ENCODE measurements around the gene ANG.
"Not testable (repeated sequence)": the region's sequence is repeated elsewhere in the genome, so short reads cannot be mapped to it uniquely, and the experiment has no call there.

The ANG gene

DNA sequence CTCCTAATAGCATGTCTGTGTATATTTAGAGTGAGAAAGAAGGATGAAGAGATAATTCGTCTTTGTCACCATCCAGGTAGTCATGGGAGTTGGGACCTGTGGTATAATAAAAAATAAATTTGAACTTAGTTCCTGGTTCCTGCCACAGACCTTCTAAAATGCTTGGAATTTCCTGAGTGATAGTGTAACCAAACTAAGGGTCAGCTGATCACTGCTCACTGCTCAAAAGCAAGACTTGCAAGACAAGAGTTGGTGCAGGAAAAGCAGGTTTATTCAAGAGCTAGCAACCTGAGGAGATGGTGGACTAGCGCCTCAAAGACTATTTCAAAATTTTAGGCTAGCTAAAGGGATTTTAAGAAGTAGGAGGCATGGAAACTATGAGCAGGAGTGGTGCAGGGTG is 19.1 kb downstream of the ANG start:
- Histone ChIP-seq H3K4me1 (ENCODE audit: insufficient read depth, low read length) (0 out of 2 replicates have a peak, but pooled peaks cover 3% of the 10 kb centered on the region), H3K9ac (ENCODE audit: low read depth, low read length) (no peak overlapping the region), H3K27me3 (ENCODE audit: insufficient read depth, low read length) (no peaks in the 10 kb centered on the region), H3K9me3 (ENCODE audit: insufficient read depth, low read depth, low read length) (peaks cover 28% of the 10 kb centered on the region), H3K36me3 (ENCODE audit: insufficient read depth, low read depth, low read length) (no peaks in the 10 kb centered on the region), H3K4me3 (ENCODE audit: low read length) (0 out of 2 replicates have a peak overlapping the region, but pooled peaks have one; percentile 8), H3K27ac (ENCODE audit: low read length) (no peak overlapping the region)

DNA sequence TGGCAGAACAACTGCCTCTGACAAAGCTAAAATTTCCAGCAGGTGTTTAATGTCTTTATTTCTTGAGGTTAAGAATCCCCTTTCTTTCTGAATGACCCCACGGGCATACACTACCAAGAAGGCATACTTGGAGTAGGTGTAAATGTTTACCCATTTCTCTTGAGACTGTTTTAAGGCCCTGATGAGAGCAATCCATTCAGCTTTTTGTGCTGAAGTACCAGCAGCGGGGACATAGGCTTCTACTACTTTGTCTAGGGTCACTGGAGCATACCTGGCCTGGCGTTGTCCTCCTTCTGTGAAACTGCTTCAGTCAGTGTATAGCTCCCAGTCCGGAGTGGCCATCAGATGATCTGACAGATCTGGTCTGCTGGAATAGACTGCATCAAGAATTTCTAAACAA is 22.7 kb downstream of the ANG start:
- H3K9ac ChIP-seq (ENCODE audit: low read depth, low read length), result no peak overlapping the region
- no peak overlapping the region for H3K27ac ChIP-seq (ENCODE audit: low read length)
- H3K36me3 ChIP-seq (ENCODE audit: insufficient read depth, low read depth, low read length), result no peaks in the 10 kb centered on the region
- no peaks in the 10 kb centered on the region for H3K27me3 ChIP-seq (ENCODE audit: insufficient read depth, low read length)
- 0 out of 2 replicates have a peak, but pooled peaks cover 3% of the 10 kb centered on the region for H3K4me1 ChIP-seq (ENCODE audit: insufficient read depth, low read length)
- H3K4me3 ChIP-seq (ENCODE audit: low read length), result no peak overlapping the region
- H3K9me3 ChIP-seq (ENCODE audit: insufficient read depth, low read depth, low read length), result peaks cover 10% of the 10 kb centered on the region; the same call in 1 of the 2 replicates

DNA sequence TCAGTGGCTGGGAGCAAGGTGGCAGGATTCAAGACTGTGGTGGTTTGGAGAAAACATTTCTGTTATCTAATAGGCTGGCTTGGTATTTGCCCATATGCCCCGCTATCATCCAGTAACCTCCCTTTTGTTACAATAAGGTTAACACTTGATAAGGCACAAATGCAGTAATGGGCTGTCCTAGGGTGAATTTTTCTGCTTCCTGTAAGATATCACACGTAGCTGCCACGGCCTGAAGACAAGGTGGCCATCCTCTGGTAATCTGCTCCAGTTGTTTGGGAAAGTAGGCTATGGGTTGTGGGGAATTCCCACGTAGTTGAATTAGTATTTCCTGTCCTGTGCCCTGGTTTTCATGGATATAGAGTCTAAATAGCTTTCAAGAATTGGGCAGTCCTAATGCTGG is 23.1 kb downstream of the ANG start:
- Histone ChIP-seq H3K27ac (ENCODE audit: low read length) (no peak overlapping the region), H3K9me3 (ENCODE audit: insufficient read depth, low read depth, low read length) (peaks cover 6% of the 10 kb centered on the region; the same call in 1 of the 2 replicates), H3K9ac (ENCODE audit: low read depth, low read length) (no peak overlapping the region), H3K27me3 (ENCODE audit: insufficient read depth, low read length) (no peaks in the 10 kb centered on the region), H3K4me3 (ENCODE audit: low read length) (no peak overlapping the region), H3K4me1 (ENCODE audit: insufficient read depth, low read length) (0 out of 2 replicates have a peak, but pooled peaks cover 3% of the 10 kb centered on the region), H3K36me3 (ENCODE audit: insufficient read depth, low read depth, low read length) (no peaks in the 10 kb centered on the region)

DNA sequence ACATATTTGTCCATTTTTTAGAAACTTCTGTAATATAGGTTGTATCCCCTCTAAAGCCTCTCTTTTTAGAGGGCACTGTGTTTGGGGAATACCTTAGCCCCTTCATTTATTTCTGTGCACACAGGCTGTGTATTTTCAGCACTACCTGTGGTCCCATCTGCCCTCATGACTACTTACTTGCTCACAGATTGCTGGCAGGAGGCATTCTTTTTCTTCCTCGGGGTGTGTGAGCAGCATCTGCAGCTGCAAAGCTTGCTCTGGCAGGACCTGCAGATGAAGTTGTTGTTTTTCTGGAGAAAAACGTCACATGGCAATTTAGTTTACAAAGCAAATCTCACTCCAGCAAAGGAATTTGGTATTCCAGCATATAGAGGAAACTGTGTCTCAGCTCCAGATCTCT is 24.3 kb downstream of the ANG start:
- no peaks in the 10 kb centered on the region for H3K27me3 ChIP-seq (ENCODE audit: insufficient read depth, low read length)
- H3K4me1 ChIP-seq (ENCODE audit: insufficient read depth, low read length), result no peaks in the 10 kb centered on the region

DNA sequence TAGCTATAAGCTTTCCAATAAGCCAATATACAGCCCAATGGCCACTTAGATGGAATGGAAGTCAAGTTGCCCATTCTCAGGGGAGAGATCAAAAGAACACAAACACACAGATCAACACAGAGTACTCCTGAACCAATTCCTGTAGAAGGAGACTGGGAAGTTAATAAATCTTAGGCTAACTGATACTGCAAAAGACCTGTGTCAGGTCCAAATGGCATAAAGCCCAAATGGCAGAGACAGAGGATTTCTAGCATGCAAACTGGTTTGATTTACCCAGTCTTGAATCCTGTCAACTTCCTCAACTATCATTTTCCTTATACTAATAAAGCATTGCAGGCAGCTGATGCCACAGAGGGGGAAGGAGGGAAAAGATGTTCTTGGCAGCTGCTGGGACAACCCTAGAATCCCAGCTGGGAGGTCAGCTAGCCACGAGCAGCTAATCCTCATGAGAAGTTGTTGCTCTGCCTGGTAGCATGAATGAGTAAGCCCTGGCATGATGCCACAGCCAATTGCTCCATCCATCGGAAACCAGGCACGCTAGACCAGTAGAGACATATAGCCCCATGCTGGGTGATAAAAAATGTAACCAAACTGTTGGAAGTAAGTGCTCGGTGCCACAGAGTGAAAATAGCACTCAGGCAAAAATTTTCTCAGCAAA is 26.2 kb downstream of the ANG start:
- Histone ChIP-seq H3K27ac (ENCODE audit: low read length) (no peak overlapping the region), H3K4me1 (ENCODE audit: insufficient read depth, low read length) (no peaks in the 10 kb centered on the region), H3K4me3 (ENCODE audit: low read length) (no peak overlapping the region), H3K9me3 (ENCODE audit: insufficient read depth, low read depth, low read length) (no peaks in the 10 kb centered on the region), H3K9ac (ENCODE audit: low read depth, low read length) (no peak overlapping the region), H3K36me3 (ENCODE audit: insufficient read depth, low read depth, low read length) (no peaks in the 10 kb centered on the region), H3K27me3 (ENCODE audit: insufficient read depth, low read length) (no peaks in the 10 kb centered on the region)

More for the DNA sequence above, 24.3 kb downstream of the ANG start:
- Histone ChIP-seq H3K4me3 (ENCODE audit: low read length) (no peak overlapping the region), H3K9me3 (ENCODE audit: insufficient read depth, low read depth, low read length) (no peaks in the 10 kb centered on the region), H3K27ac (ENCODE audit: low read length) (no peak overlapping the region), H3K9ac (ENCODE audit: low read depth, low read length) (no peak overlapping the region), H3K36me3 (ENCODE audit: insufficient read depth, low read depth, low read length) (no peaks in the 10 kb centered on the region)

DNA sequence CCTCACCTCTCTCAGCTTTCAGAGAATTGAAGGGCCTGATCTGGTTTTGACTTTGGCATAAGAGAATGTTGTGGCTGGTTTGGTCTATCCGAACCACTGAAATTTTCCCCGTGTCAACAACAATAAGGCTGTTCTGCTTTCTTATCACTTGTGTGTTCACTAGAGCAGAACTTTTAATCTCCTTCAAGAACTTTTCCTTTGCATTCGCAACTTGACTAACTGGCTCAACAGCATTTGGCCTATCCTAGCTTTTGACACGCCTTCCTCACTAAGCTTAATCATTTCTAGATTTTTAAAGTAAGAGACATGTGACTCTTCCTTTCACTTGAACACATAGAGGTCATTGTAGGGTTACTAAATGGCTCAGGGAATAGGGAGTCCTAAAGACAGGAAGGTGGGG is 31.2 kb downstream of the ANG start:
- no peak overlapping the region for H3K27ac ChIP-seq (ENCODE audit: low read length)
- H3K4me1 ChIP-seq (ENCODE audit: insufficient read depth, low read length), result no peaks in the 10 kb centered on the region
- H3K4me3 ChIP-seq (ENCODE audit: low read length), result no peak overlapping the region
- no peak overlapping the region for H3K9ac ChIP-seq (ENCODE audit: low read depth, low read length)
- H3K27me3 ChIP-seq (ENCODE audit: insufficient read depth, low read length), result peaks cover 4% of the 10 kb centered on the region
- no peaks in the 10 kb centered on the region for H3K36me3 ChIP-seq (ENCODE audit: insufficient read depth, low read depth, low read length)
- no peaks in the 10 kb centered on the region for H3K9me3 ChIP-seq (ENCODE audit: insufficient read depth, low read depth, low read length)

DNA sequence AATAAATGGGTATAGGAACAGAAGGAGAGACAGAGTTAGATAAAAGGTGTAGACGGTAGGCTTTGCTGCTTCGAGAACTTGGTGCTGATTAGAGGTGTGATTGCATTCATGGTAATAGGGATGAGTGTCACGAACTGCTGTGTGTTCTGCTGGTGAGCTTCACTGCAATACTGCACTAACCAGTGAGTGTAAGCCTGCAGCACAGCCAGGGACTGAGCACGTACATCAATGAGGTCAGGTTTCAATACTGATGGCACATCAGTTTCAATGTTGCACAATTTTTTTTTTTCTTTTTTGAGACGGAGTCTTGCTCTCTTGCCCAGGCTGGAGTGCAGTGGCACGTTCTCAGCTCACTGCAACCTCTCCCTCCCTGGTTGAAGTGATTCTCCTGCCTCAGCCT is 32.2 kb downstream of the ANG start:
- no peaks in the 10 kb centered on the region for H3K36me3 ChIP-seq (ENCODE audit: insufficient read depth, low read depth, low read length)
- H3K27ac ChIP-seq (ENCODE audit: low read length), result no peak overlapping the region
- H3K4me3 ChIP-seq (ENCODE audit: low read length), result no peak overlapping the region
- H3K9me3 ChIP-seq (ENCODE audit: insufficient read depth, low read depth, low read length), result no peaks in the 10 kb centered on the region
- H3K9ac ChIP-seq (ENCODE audit: low read depth, low read length), result no peak overlapping the region
- peaks cover 4% of the 10 kb centered on the region for H3K27me3 ChIP-seq (ENCODE audit: insufficient read depth, low read length)
- no peaks in the 10 kb centered on the region for H3K4me1 ChIP-seq (ENCODE audit: insufficient read depth, low read length)

DNA sequence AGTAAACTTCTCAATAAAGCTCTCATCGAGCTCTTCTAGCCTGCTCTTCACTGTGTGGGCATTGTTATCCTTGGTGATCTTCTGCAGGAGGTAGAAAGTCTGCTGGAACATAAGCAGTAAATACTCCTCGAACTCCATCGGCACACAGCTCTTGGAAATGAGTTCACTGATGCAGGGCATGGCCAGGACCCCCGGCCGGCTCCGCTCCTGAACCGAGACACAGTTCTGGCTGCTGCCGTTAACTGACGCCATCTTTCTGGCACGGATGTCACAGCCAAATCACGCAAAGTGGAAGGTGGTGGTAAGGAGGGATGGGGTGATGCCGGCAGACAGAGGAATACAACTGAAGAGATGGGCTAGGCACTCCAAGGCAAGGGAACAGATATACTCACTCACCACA is 33.5 kb downstream of the ANG start:
- Histone ChIP-seq H3K27me3 (ENCODE audit: insufficient read depth, low read length) (peaks cover 4% of the 10 kb centered on the region), H3K4me3 (ENCODE audit: low read length) (no peak overlapping the region)

DNA sequence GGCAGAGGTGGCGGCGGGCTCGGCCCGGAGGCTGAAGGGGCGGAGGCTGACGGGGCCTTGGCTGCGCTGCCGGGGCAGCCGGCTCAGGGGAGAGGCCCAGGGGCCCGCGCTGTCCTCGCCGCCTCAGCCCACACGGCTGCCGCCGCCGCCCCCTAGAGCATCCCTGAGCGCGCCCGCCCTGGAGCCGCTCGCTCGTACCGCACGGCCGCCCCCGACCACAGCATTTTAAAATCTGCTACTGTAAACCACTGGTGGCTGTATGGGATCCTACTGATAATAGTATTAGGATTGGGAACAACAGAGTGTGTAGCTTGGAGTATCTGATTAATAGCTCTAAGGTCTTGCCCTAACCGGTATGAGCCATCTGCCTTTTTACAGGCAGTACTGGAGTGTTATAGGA is 34.9 kb downstream of the ANG start:
- peaks cover 4% of the 10 kb centered on the region for H3K27me3 ChIP-seq (ENCODE audit: insufficient read depth, low read length)
- no peaks in the 10 kb centered on the region for H3K9me3 ChIP-seq (ENCODE audit: insufficient read depth, low read depth, low read length)
- H3K4me3 ChIP-seq (ENCODE audit: low read length), result no peak overlapping the region; the same call in 1 of the 2 replicates
- no peak overlapping the region for H3K9ac ChIP-seq (ENCODE audit: low read depth, low read length)
- H3K27ac ChIP-seq (ENCODE audit: low read length), result no peak overlapping the region
- H3K36me3 ChIP-seq (ENCODE audit: insufficient read depth, low read depth, low read length), result no peaks in the 10 kb centered on the region
- no peaks in the 10 kb centered on the region for H3K4me1 ChIP-seq (ENCODE audit: insufficient read depth, low read length)

More for the DNA sequence above, 33.5 kb downstream of the ANG start:
- Histone ChIP-seq H3K36me3 (ENCODE audit: insufficient read depth, low read depth, low read length) (no peaks in the 10 kb centered on the region), H3K4me1 (ENCODE audit: insufficient read depth, low read length) (no peaks in the 10 kb centered on the region), H3K9ac (ENCODE audit: low read depth, low read length) (no peak overlapping the region), H3K9me3 (ENCODE audit: insufficient read depth, low read depth, low read length) (no peaks in the 10 kb centered on the region), H3K27ac (ENCODE audit: low read length) (no peak overlapping the region)

DNA sequence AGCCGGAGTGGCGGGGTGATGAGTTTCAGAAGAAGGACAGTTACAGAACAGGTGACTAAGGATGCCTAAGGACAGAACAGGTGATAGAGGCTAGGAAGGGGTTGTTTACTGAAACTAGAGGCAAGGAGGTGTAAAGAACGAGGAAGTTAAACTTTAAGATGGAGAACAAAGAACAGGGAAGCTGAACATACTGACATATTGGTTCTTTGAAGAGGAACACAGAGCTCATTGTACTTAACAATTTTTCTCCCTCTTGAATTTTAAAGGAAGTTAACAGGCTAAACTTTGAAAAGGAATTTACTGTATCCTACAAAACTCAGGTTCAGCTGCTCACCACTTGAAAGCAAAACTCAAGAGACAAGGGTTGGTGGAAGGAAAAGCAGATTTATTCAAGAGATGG is 37.6 kb downstream of the ANG start:
- H3K36me3 ChIP-seq (ENCODE audit: insufficient read depth, low read depth, low read length); H3K4me1 ChIP-seq (ENCODE audit: insufficient read depth, low read length); H3K9ac ChIP-seq (ENCODE audit: low read depth, low read length); H3K27me3 ChIP-seq (ENCODE audit: insufficient read depth, low read length); H3K4me3 ChIP-seq (ENCODE audit: low read length); H3K27ac ChIP-seq (ENCODE audit: low read length); H3K9me3 ChIP-seq (ENCODE audit: insufficient read depth, low read depth, low read length): not testable (repeated sequence)

DNA sequence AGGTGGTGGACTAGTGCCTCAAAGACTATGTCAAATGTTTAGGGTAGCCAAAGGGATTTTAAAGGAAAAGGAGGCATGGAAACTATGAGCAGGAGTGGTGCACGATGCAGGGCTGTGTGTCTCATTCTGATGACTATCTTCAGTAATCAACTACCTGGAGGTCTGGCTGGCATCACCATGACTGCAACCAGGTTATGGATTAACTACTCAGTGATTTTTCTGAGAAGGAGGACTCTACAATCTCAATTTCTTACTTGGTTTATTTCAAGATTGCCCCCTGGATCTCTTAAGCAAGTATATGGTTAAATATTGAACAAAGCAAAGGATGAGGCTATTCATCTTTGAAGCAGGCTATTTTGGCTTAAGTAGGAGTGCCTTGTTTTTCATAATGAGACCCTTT is 38.0 kb downstream of the ANG start:
- H3K4me3 ChIP-seq (ENCODE audit: low read length), result no peak overlapping the region
- H3K9ac ChIP-seq (ENCODE audit: low read depth, low read length), result no peak overlapping the region
- H3K9me3 ChIP-seq (ENCODE audit: insufficient read depth, low read depth, low read length), result no peaks in the 10 kb centered on the region
- H3K27me3 ChIP-seq (ENCODE audit: insufficient read depth, low read length), result peaks cover 4% of the 10 kb centered on the region
- no peaks in the 10 kb centered on the region for H3K36me3 ChIP-seq (ENCODE audit: insufficient read depth, low read depth, low read length)
- no peaks in the 10 kb centered on the region for H3K4me1 ChIP-seq (ENCODE audit: insufficient read depth, low read length)
- H3K27ac ChIP-seq (ENCODE audit: low read length), result no peak overlapping the region

DNA sequence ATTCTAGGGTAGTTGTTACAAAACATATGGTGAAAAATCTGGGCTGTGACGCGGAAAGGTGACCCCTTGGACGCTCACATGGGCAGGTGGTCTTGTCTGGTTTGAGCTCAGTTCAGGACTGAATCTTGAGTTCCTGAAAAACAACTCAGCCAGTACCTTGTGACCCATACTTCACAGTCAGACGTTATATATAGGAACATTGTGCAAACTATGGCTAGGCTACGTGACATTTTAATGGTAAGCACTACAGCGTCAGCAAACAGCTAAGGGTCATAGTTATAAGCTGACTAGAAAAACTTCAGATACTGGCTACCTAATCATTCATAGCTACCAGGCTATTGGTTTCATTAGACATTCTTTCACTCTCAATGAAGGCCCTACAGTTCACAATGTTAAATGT is 42.3 kb downstream of the ANG start:
- H3K27ac ChIP-seq (ENCODE audit: low read length), result no peak overlapping the region
- H3K36me3 ChIP-seq (ENCODE audit: insufficient read depth, low read depth, low read length), result no peaks in the 10 kb centered on the region
- no peaks in the 10 kb centered on the region for H3K27me3 ChIP-seq (ENCODE audit: insufficient read depth, low read length)
- no peaks in the 10 kb centered on the region for H3K9me3 ChIP-seq (ENCODE audit: insufficient read depth, low read depth, low read length)
- no peak overlapping the region for H3K9ac ChIP-seq (ENCODE audit: low read depth, low read length)
- no peak overlapping the region for H3K4me3 ChIP-seq (ENCODE audit: low read length)
- no peaks in the 10 kb centered on the region for H3K4me1 ChIP-seq (ENCODE audit: insufficient read depth, low read length)
